Gastroesophageal sphincter (tissue), 3 donors: ENCODE results near the gene SLC52A1.

Experiments
- EP300 ChIP-seq: sonication (generic); formaldehyde crosslinking; IDR thresholded peaks from one replicate; pipeline ENCODE4 v1.6.1; 2017; ENCODE audit warnings: antibody characterized with exemption, mild to moderate bottlenecking
- POLR2AphosphoS5 ChIP-seq: sonication (generic); formaldehyde crosslinking; IDR thresholded peaks from one replicate; pipeline ENCODE4 v1.6.1; 2017; ENCODE audit warnings: antibody characterized with exemption
- TF ChIP-seq, protein P1 (sequence below), 4 experiments: fragments of 200-600 bp in 2 of 4; fragments of 450-650 bp in 2 of 4; sonication (generic) in 1 of 4; IDR thresholded peaks; one replicate each; pipeline ENCODE4 v1.5.1; 2017 to 2019; ENCODE audit warnings: antibody characterized with exemption in 4 of 4, mild to moderate bottlenecking in 2 of 4, moderate library complexity in 2 of 4

- TF ChIP-seq, protein P1, sequence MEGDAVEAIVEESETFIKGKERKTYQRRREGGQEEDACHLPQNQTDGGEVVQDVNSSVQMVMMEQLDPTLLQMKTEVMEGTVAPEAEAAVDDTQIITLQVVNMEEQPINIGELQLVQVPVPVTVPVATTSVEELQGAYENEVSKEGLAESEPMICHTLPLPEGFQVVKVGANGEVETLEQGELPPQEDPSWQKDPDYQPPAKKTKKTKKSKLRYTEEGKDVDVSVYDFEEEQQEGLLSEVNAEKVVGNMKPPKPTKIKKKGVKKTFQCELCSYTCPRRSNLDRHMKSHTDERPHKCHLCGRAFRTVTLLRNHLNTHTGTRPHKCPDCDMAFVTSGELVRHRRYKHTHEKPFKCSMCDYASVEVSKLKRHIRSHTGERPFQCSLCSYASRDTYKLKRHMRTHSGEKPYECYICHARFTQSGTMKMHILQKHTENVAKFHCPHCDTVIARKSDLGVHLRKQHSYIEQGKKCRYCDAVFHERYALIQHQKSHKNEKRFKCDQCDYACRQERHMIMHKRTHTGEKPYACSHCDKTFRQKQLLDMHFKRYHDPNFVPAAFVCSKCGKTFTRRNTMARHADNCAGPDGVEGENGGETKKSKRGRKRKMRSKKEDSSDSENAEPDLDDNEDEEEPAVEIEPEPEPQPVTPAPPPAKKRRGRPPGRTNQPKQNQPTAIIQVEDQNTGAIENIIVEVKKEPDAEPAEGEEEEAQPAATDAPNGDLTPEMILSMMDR (IDR thresholded peaks at IDR 0.05) = no peak
- TF ChIP-seq POLR2AphosphoS5 (no peak), EP300 (no peak)
Observed at GRCh38 chr17:5044630-5045029, 9.4 kb upstream of the SLC52A1 start.
